BLaER1 treated with 17β-estradiol and CSF1 and Interleukin-3, amounts not matched to agents 10 nM and 100 nM (cell line): Measurements from ENCODE around the gene S100A1.
"Not testable (repeated sequence)": the region's sequence is repeated elsewhere in the genome, so short reads cannot be mapped to it uniquely, and the experiment has no call there.

Source experiments
- H3K27ac ChIP-seq, 11 experiments: shearing (Covaris generic); formaldehyde crosslinking; 2 replicates each; pipeline ENCODE4 v1.8.1; 2022
- H3K27me3 ChIP-seq, 11 experiments: shearing (Covaris generic); formaldehyde crosslinking; 2 replicates each; pipeline ENCODE4 v1.8.1; 2022
- H3K36me3 ChIP-seq, 11 experiments: shearing (Covaris generic); formaldehyde crosslinking; 2 replicates each; pipeline ENCODE4 v1.8.1; 2022
- H3K4me1 ChIP-seq, 10 experiments: shearing (Covaris generic); formaldehyde crosslinking; 2 replicates each; pipeline ENCODE4 v1.8.1; 2022
- H3K4me2 ChIP-seq, 11 experiments: shearing (Covaris generic); formaldehyde crosslinking; 2 replicates each; pipeline ENCODE4 v1.8.1; 2022
- H3K4me3 ChIP-seq, 10 experiments: shearing (Covaris generic); formaldehyde crosslinking; 2 replicates each; pipeline ENCODE4 v1.8.1; 2022
- H3K9ac ChIP-seq, 11 experiments: shearing (Covaris generic); formaldehyde crosslinking; 2 replicates each; pipeline ENCODE4 v1.8.1; 2022
- H3K9me3 ChIP-seq, 11 experiments: shearing (Covaris generic); formaldehyde crosslinking; replicated peaks in 1 of 11; 2 replicates each; pipeline ENCODE4 v1.8.1; 2022
- H4K20me1 ChIP-seq, 11 experiments: shearing (Covaris generic); formaldehyde crosslinking; 2 replicates each; pipeline ENCODE4 v1.8.1; 2022
- Cebpa-rat ChIP-seq, 11 experiments: shearing (Covaris generic); IDR thresholded peaks; 2 replicates each; pipeline ENCODE4 v1.8.1; 2022

The S100A1 gene

DNA sequence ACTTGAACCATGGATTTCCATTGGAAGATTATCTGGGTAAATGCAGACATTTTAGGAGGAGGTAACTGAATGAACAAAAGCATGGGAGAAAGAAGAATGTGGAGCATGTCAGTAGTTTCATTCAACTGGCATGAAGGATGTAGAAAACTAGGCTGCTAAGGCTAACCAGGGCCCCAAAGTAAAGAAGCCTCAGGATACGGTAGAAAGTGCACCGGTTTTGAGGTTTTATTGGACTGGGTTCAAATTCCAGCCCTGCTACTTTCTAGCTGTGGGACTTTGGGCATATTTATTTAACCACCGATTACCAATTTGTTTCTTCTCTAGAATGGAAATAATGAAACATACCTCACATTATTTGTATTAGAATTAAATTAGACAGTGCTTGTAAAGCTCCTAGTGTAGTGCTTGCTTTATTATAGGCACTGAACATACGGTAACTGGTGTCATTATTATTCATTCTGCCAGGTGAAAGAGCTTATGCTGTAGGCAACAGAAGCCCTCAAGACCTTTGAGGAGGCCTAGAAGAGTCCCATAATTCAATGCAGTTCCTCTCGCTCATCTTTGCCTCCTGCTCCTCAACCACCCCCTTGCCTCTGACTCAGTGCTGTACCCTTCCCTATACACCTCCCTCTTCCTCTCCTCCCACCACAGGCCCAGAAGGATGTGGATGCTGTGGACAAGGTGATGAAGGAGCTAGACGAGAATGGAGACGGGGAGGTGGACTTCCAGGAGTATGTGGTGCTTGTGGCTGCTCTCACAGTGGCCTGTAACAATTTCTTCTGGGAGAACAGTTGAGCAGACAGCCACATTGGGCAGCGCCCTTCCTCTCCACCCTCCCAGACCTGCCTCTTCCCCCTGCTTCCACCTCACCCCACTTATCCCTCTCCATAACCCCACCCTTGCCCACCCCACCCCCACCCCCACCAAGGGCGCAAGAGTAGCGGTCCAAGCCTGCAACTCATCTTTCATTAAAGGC is 3.1 kb downstream of the S100A1 start:
- H3K4me1 ChIP-seq, result peaks cover 78 to 86% (median 83%) of the 10 kb centered on the region in 10 experiments
- peaks cover 0 to 14% (median 3%) of the 10 kb centered on the region in 11 experiments; a peak in 6 of 22 replicates for H3K9me3 ChIP-seq
- H3K36me3 ChIP-seq, result peaks cover 9 to 33% (median 14%) of the 10 kb centered on the region in 11 experiments
- no peaks in the 10 kb centered on the region for H3K27me3 ChIP-seq
- no peak overlapping the region for H3K4me3 ChIP-seq
- H3K9ac ChIP-seq, result peak overlapping the region in 1 of 11 experiments; percentile 74; a peak in 2 of 22 replicates
- H4K20me1 ChIP-seq, result peaks cover 0 to 15% (median 0%) of the 10 kb centered on the region in 11 experiments; a peak in 8 of 22 replicates
- peak overlapping the region; percentile 20 to 100 (median 97); a peak in 17 of 22 replicates for H3K4me2 ChIP-seq
- no peak for TF ChIP-seq Cebpa-rat (IDR thresholded peaks at IDR 0.05)
- H3K27ac ChIP-seq, result peak overlapping the region; percentile 16 to 92 (median 84); a peak in 12 of 22 replicates

DNA sequence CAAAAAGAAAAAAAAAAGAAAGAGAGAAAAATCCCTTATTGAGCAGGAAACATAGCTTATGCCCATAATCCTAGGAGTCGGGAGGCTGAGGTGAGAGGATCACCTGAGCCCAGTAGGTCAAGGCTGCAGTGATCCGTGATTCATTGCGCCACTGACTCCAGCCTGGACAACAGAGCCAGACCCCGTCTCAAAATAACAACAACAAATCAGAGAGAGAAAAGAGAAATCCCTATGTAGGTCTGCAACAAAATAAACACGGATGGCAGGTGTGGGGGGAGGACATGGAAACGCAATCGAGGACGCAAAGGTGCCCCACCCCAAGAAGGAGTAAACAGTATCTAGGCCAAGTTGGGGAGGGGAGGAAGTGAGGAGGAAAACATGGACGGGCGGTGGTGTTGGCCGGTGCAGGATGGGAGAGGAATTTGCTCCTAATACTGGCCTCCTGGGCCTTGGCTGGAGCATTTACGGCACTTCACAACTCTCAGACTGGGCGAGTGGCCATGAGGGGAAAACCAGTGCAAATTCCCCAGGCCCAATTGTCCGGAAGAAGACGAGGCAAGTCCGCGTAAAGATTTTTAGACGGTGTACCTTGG is 5.0 kb downstream of the S100A1 start:
- H4K20me1 ChIP-seq, result peaks cover 0 to 17% (median 0%) of the 10 kb centered on the region in 11 experiments; a peak in 8 of 22 replicates
- H3K9ac ChIP-seq, result peak overlapping the region in 3 of 11 experiments; percentile 98 to 100 (median 99); a peak in 4 of 22 replicates
- H3K4me2 ChIP-seq, result peak overlapping the region; percentile 21 to 93 (median 48); a peak in 21 of 22 replicates
- H3K4me1 ChIP-seq, result peaks cover 72 to 80% (median 77%) of the 10 kb centered on the region in 10 experiments
- H3K4me3 ChIP-seq, result peak overlapping the region in 9 of 10 experiments; percentile 73 to 85 (median 81); a peak in 15 of 20 replicates
- no peaks in the 10 kb centered on the region for H3K27me3 ChIP-seq
- peak overlapping the region in 10 of 11 experiments; percentile 98 to 100 (median 99); a peak in 17 of 22 replicates for H3K27ac ChIP-seq
- peaks cover 28 to 52% (median 33%) of the 10 kb centered on the region in 11 experiments for H3K36me3 ChIP-seq
- peaks cover 0 to 14% (median 3%) of the 10 kb centered on the region in 11 experiments; a peak in 6 of 22 replicates for H3K9me3 ChIP-seq
- TF ChIP-seq Cebpa-rat (IDR thresholded peaks at IDR 0.05), result no peak

DNA sequence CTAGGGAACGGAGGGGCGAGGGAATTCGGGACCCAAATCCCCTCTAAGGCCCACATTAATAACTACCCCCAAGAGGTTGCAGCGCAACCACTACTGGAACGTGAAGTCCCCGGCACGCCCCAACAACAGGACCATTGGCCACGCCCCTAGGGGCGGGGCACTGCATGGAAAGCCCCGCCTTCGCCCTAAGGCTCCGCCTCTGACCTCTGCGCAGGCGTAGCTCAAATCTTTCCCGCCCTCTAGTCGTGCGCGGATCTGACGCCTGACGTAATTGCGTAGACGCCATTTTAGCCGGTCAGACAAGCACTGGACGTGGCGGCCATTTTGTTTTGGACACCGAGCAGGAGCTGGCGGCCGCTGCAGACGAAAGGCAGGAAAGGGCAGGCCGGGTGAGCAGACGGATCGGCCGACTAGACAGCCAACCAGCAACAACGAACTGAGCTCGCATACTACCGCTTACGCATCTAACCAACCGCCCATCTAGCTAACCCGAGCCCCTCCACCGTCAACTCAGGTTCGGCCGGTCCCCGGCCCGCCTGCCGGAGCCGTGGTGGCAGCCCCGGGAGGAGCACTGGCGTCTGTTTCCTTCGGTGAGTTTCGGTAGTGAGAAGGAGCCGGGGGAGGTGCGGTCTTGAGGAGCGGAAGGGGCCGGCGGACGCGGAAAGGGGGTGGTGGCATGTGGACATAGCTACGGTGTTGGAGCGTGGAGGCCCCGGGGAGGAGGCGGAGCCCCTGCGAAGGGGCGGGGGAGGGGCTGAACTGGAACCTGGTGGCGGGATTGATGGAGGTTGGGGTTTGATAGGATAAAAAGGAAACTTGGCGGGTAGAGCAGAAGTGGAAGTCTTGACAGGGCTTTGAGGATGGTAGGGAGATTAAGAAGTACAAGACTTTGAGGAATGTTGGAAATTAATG is 5.8 kb downstream of the S100A1 start, which contains the start of gene CHTOP:
Gene CHTOP (plus strand): TSS at position 313 of the 912 bp plus-strand sequence. CDS start 2,523 bp downstream, outside the sequence.
- TF ChIP-seq Cebpa-rat (IDR thresholded peaks at IDR 0.05), result no peak
- Histone ChIP-seq H3K36me3 (peaks cover 36 to 60% (median 40%) of the 10 kb centered on the region in 11 experiments), H3K4me3 (peak within 1 kb of the TSS; percentile 71 to 85 (median 80)), H3K4me2 (peak within 1 kb of the TSS; percentile 76 to 96 (median 91)), H3K27me3 (no peaks in the 10 kb centered on the region), H3K9ac (peak within 1 kb of the TSS; percentile 98 to 100 (median 99)), H3K4me1 (peaks cover 65 to 72% (median 70%) of the 10 kb centered on the region in 10 experiments), H4K20me1 (peaks cover 0 to 17% (median 0%) of the 10 kb centered on the region in 11 experiments; a peak in 8 of 22 replicates), H3K9me3 (peaks cover 0 to 14% (median 3%) of the 10 kb centered on the region in 11 experiments; a peak in 6 of 22 replicates), H3K27ac (peak within 1 kb of the TSS; percentile 98 to 100 (median 99))

DNA sequence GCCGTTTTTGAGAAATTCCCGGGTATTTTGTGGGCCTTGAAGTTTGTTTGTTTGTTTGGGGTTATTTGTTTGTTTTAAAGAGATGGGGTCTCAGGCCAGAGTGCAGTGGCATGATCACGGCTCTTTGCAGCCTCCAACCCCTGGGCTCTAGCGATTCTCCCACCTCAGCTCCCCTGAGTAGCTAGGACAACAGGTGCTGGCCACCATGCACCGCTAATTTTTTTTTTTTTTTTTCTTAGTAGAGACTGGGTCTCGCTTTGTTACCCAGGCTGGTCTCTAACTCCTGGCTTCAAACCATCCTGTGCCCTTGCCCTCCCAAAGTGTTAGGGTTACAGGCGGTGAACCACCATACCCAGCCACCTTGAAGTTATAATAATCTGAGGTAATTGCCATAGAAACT is 7.6 kb downstream of the S100A1 start:
- peak overlapping the region; percentile 71 to 85 (median 80); a peak in 18 of 20 replicates for H3K4me3 ChIP-seq
- peaks cover 46 to 53% (median 51%) of the 10 kb centered on the region in 10 experiments for H3K4me1 ChIP-seq
- peaks cover 54 to 74% (median 59%) of the 10 kb centered on the region in 11 experiments for H3K36me3 ChIP-seq
- no peaks in the 10 kb centered on the region for H3K27me3 ChIP-seq
- peaks cover 0 to 21% (median 7%) of the 10 kb centered on the region in 11 experiments; a peak in 9 of 22 replicates for H4K20me1 ChIP-seq
- peak overlapping the region in 10 of 11 experiments; percentile 98 to 100 (median 99); a peak in 13 of 22 replicates for H3K27ac ChIP-seq
- TF ChIP-seq Cebpa-rat (IDR thresholded peaks at IDR 0.05), result no peak
- H3K9ac ChIP-seq, result peak overlapping the region; percentile 98 to 100 (median 99); a peak in 17 of 22 replicates
- peak overlapping the region; percentile 76 to 96 (median 91) for H3K4me2 ChIP-seq
- peaks cover 0 to 14% (median 3%) of the 10 kb centered on the region in 11 experiments; a peak in 6 of 22 replicates for H3K9me3 ChIP-seq

DNA sequence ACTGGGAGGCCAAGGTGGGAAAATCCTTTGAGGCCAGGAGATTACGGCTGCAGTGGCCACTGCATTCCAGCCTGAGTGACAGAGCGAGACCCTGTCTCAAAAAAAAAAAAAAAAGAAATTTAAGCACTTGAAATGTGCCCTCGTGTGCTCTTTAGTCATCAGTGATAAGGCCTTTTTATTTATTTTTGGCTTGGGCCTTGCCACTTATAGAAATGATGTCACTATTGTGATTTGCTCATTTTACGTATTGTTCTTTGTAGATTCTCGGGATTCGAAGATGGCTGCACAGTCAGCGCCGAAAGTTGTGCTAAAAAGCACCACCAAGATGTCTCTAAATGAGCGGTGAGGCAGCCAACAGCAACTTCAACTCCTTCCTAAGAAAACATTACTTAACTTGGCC is 8.1 kb downstream of the S100A1 start:
- peak overlapping the region; percentile 76 to 96 (median 91) for H3K4me2 ChIP-seq
- H3K36me3 ChIP-seq, result peaks cover 59 to 79% (median 64%) of the 10 kb centered on the region in 11 experiments
- H3K4me3 ChIP-seq, result peak overlapping the region in 6 of 10 experiments; percentile 78 to 85 (median 84); a peak in 9 of 20 replicates
- peaks cover 0 to 25% (median 7%) of the 10 kb centered on the region in 11 experiments; a peak in 9 of 22 replicates for H4K20me1 ChIP-seq
- H3K9ac ChIP-seq, result peak overlapping the region in 4 of 11 experiments; percentile 98 to 99 (median 99); a peak in 5 of 22 replicates
- peaks cover 0 to 14% (median 3%) of the 10 kb centered on the region in 11 experiments; a peak in 6 of 22 replicates for H3K9me3 ChIP-seq
- peaks cover 44 to 52% (median 47%) of the 10 kb centered on the region in 10 experiments for H3K4me1 ChIP-seq
- no peak for TF ChIP-seq Cebpa-rat (IDR thresholded peaks at IDR 0.05)
- H3K27me3 ChIP-seq, result no peaks in the 10 kb centered on the region
- H3K27ac ChIP-seq, result peak overlapping the region in 4 of 11 experiments; percentile 99 to 100 (median 100); a peak in 4 of 22 replicates

DNA sequence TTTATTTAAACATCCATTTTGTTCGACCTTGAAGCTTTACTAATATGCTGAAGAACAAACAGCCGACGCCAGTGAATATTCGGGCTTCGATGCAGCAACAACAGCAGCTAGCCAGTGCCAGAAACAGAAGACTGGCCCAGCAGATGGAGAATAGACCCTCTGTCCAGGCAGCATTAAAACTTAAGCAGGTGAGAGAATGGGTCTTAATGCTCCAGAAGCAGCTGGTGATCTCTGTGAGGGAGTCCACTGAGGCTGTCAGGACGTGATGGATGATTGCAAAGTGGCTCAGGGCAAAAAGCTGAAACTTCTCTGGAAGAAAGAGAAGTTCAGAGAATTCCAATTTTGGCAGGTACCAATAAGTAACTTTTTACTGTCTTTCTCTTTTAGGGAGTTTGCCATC is 10.0 kb downstream of the S100A1 start:
- Histone ChIP-seq H3K27me3 (no peaks in the 10 kb centered on the region), H3K4me2 (no peak overlapping the region), H4K20me1 (peaks cover 0 to 34% (median 14%) of the 10 kb centered on the region in 11 experiments; a peak in 9 of 22 replicates), H3K4me3 (no peak overlapping the region), H3K4me1 (peaks cover 29 to 52% (median 33%) of the 10 kb centered on the region in 10 experiments), H3K36me3 (peaks cover 76 to 86% (median 82%) of the 10 kb centered on the region in 11 experiments), H3K9me3 (peaks cover 0 to 4% (median 0%) of the 10 kb centered on the region in 11 experiments; a peak in 4 of 22 replicates), H3K9ac (no peak overlapping the region), H3K27ac (no peak overlapping the region)
- no peak for TF ChIP-seq Cebpa-rat (IDR thresholded peaks at IDR 0.05)

DNA sequence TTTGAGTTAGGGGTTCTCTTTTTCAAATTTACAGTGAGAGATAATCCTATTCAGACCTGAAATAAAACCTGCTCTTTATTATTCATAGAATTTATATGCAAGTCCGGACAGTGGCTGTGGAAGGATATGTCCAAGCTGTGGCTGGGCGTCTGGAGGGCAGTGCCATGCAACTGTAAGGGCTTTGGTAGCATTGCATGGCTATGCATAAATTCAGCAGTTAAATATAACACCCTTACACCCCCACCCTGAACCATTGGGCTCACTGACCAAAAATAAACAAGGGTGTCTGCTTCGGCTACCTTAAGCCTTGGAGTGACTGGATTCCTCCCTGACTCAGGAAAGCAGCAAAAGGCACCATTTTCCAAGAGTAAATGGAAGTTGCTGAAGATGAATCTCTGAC is 11.0 kb downstream of the S100A1 start:
- peaks cover 0 to 34% (median 14%) of the 10 kb centered on the region in 11 experiments; a peak in 9 of 22 replicates for H4K20me1 ChIP-seq
- H3K4me3 ChIP-seq, result no peak overlapping the region
- H3K36me3 ChIP-seq, result peaks cover 86 to 94% (median 92%) of the 10 kb centered on the region in 11 experiments

DNA sequence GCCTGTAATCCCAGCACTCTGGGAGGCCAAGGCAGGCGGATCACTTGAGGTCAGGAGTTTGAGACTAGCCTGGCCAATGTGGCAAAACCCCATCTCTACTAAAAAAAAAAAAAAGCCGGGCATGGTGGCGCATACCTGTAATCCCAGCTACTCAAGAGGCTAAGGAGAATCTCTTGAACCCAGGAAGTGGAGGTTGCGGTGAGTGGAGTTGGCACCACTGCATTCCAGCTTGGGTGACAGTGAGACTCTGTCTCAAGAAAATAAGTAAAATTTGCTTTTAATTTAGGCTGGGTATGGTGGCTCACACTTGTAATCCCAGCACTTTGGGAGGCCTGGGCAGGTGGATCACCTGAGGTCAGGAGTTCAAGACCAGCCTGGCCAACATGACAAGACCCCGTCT is 12.0 kb downstream of the S100A1 start:
- H3K4me3 ChIP-seq, H3K27me3 ChIP-seq, H3K9me3 ChIP-seq, H3K27ac ChIP-seq, H3K4me2 ChIP-seq, H3K9ac ChIP-seq: not testable (repeated sequence)
- H4K20me1 ChIP-seq, result peaks cover 0 to 31% (median 14%) of the 10 kb centered on the region in 11 experiments; a peak in 8 of 22 replicates
- peaks cover 95 to 100% (median 100%) of the 10 kb centered on the region in 11 experiments for H3K36me3 ChIP-seq
- peaks cover 31 to 65% (median 38%) of the 10 kb centered on the region in 10 experiments for H3K4me1 ChIP-seq

More for the DNA sequence above, 11.0 kb downstream of the S100A1 start:
- H3K4me2 ChIP-seq, result no peak overlapping the region
- H3K4me1 ChIP-seq, result peaks cover 27 to 59% (median 37%) of the 10 kb centered on the region in 10 experiments
- H3K9ac ChIP-seq, result no peak overlapping the region
- H3K27ac ChIP-seq, result no peak overlapping the region
- H3K27me3 ChIP-seq, result no peaks in the 10 kb centered on the region
- H3K9me3 ChIP-seq, result no peaks in the 10 kb centered on the region
- TF ChIP-seq Cebpa-rat (IDR thresholded peaks at IDR 0.05), result no peak
